C4-2B (cell line): Measurements from ENCODE around the gene RPS24.

Source experiments
- ZFX ChIP-seq: fragments of 450-650 bp; IDR thresholded peaks from 2 replicates; pipeline ENCODE4 v1.6.1; 2017
- TF ChIP-seq, protein P1 (sequence below): fragments of 450-650 bp; conservative IDR thresholded peaks from 2 replicates; pipeline ENCODE4 v1.5.1; 2017; ENCODE audit warnings: mild to moderate bottlenecking

DNA sequence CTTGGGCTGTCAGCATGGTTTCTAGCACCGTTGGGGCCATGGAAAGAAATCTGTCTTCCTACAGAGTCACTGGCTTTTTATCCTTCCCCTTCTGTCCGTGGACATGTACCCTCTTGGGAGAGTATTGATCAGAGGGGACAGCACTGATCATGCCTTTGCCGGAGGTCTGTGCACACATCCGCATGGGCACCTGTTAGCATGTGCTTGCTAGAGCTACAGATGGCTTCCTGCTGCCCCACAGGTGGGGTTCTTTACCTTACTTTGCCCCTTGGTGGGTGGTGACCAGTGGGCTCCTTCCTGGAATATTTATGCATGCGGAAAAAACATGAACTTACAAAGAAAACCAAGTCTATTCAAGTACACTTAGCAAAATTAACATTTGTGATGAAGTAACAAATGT is 24.9 kb downstream of the RPS24 start:
- TF ChIP-seq, protein P1, sequence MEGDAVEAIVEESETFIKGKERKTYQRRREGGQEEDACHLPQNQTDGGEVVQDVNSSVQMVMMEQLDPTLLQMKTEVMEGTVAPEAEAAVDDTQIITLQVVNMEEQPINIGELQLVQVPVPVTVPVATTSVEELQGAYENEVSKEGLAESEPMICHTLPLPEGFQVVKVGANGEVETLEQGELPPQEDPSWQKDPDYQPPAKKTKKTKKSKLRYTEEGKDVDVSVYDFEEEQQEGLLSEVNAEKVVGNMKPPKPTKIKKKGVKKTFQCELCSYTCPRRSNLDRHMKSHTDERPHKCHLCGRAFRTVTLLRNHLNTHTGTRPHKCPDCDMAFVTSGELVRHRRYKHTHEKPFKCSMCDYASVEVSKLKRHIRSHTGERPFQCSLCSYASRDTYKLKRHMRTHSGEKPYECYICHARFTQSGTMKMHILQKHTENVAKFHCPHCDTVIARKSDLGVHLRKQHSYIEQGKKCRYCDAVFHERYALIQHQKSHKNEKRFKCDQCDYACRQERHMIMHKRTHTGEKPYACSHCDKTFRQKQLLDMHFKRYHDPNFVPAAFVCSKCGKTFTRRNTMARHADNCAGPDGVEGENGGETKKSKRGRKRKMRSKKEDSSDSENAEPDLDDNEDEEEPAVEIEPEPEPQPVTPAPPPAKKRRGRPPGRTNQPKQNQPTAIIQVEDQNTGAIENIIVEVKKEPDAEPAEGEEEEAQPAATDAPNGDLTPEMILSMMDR = no peak
- no peak for TF ChIP-seq ZFX
